ENCODE results near the gene EIF4G1.

Gene EIF4G1

GRCh38 chr3:184347321-184348056, 33.1 kb downstream of the EIF4G1 start:
- Histone ChIP-seq H3K36me3 (ENCODE audit: insufficient read depth, low read depth, low read length) (peaks cover 36% of the 10 kb centered on the region), H3K4me3 (ENCODE audit: low read length) (no peak overlapping the region), H3K9me3 (ENCODE audit: insufficient read depth, low read depth, low read length) (no peaks in the 10 kb centered on the region), H3K27me3 (ENCODE audit: insufficient read depth, low read length) (no peaks in the 10 kb centered on the region), H3K4me1 (ENCODE audit: insufficient read depth, low read length) (peaks cover 4% of the 10 kb centered on the region), H3K9ac (ENCODE audit: low read depth, low read length) (no peak overlapping the region), H3K27ac (ENCODE audit: low read length) (no peak overlapping the region)

GRCh38 chr3:184348057-184348382, 33.6 kb downstream of the EIF4G1 start:
- Histone ChIP-seq H3K4me1 (ENCODE audit: insufficient read depth, low read length) (peaks cover 4% of the 10 kb centered on the region), H3K27ac (ENCODE audit: low read length) (no peak overlapping the region), H3K36me3 (ENCODE audit: insufficient read depth, low read depth, low read length) (peaks cover 36% of the 10 kb centered on the region), H3K27me3 (ENCODE audit: insufficient read depth, low read length) (no peaks in the 10 kb centered on the region), H3K9me3 (ENCODE audit: insufficient read depth, low read depth, low read length) (no peaks in the 10 kb centered on the region), H3K9ac (ENCODE audit: low read depth, low read length) (no peak overlapping the region), H3K4me3 (ENCODE audit: low read length) (no peak overlapping the region)

- no peak overlapping the region for H3K9ac ChIP-seq (ENCODE audit: low read depth, low read length)
- H3K27ac ChIP-seq (ENCODE audit: low read length), result no peak overlapping the region
- peaks cover 46% of the 10 kb centered on the region for H3K36me3 ChIP-seq (ENCODE audit: insufficient read depth, low read depth, low read length)
Observed at GRCh38 chr3:184349563-184350470, 35.4 kb downstream of the EIF4G1 start.

GRCh38 chr3:184350618-184351017, 36.2 kb downstream of the EIF4G1 start:
- Histone ChIP-seq H3K27me3 (ENCODE audit: insufficient read depth, low read length) (no peaks in the 10 kb centered on the region), H3K27ac (ENCODE audit: low read length) (no peak overlapping the region), H3K4me1 (ENCODE audit: insufficient read depth, low read length) (no peaks in the 10 kb centered on the region; the same call in none of the 2 replicates), H3K4me3 (ENCODE audit: low read length) (no peak overlapping the region), H3K9ac (ENCODE audit: low read depth, low read length) (no peak overlapping the region), H3K9me3 (ENCODE audit: insufficient read depth, low read depth, low read length) (no peaks in the 10 kb centered on the region), H3K36me3 (ENCODE audit: insufficient read depth, low read depth, low read length) (peaks cover 54% of the 10 kb centered on the region)

More at GRCh38 chr3:184349563-184350470, 35.4 kb downstream of the EIF4G1 start:
- Histone ChIP-seq H3K27me3 (ENCODE audit: insufficient read depth, low read length) (no peaks in the 10 kb centered on the region), H3K9me3 (ENCODE audit: insufficient read depth, low read depth, low read length) (no peaks in the 10 kb centered on the region), H3K4me1 (ENCODE audit: insufficient read depth, low read length) (peaks cover 4% of the 10 kb centered on the region), H3K4me3 (ENCODE audit: low read length) (no peak overlapping the region)

- no peak overlapping the region for H3K27ac ChIP-seq (ENCODE audit: low read length)
- no peak overlapping the region for H3K9ac ChIP-seq (ENCODE audit: low read depth, low read length)
- peaks cover 59% of the 10 kb centered on the region for H3K36me3 ChIP-seq (ENCODE audit: insufficient read depth, low read depth, low read length)
Observed at GRCh38 chr3:184351511-184352148, 37.2 kb downstream of the EIF4G1 start.

GRCh38 chr3:184352149-184352785, 37.9 kb downstream of the EIF4G1 start:
- Histone ChIP-seq H3K4me1 (ENCODE audit: insufficient read depth, low read length) (no peaks in the 10 kb centered on the region; the same call in 1 of the 2 replicates), H3K4me3 (ENCODE audit: low read length) (no peak overlapping the region), H3K36me3 (ENCODE audit: insufficient read depth, low read depth, low read length) (peaks cover 60% of the 10 kb centered on the region), H3K9ac (ENCODE audit: low read depth, low read length) (no peak overlapping the region), H3K27me3 (ENCODE audit: insufficient read depth, low read length) (no peaks in the 10 kb centered on the region), H3K27ac (ENCODE audit: low read length) (no peak overlapping the region), H3K9me3 (ENCODE audit: insufficient read depth, low read depth, low read length) (no peaks in the 10 kb centered on the region)

More at GRCh38 chr3:184351511-184352148, 37.2 kb downstream of the EIF4G1 start:
- no peaks in the 10 kb centered on the region for H3K27me3 ChIP-seq (ENCODE audit: insufficient read depth, low read length)
- H3K4me1 ChIP-seq (ENCODE audit: insufficient read depth, low read length), result no peaks in the 10 kb centered on the region; the same call in 1 of the 2 replicates
- no peak overlapping the region for H3K4me3 ChIP-seq (ENCODE audit: low read length)
- no peaks in the 10 kb centered on the region for H3K9me3 ChIP-seq (ENCODE audit: insufficient read depth, low read depth, low read length)

GRCh38 chr3:184352897-184353545, 38.6 kb downstream of the EIF4G1 start:
- Histone ChIP-seq H3K36me3 (ENCODE audit: insufficient read depth, low read depth, low read length) (peaks cover 62% of the 10 kb centered on the region), H3K4me1 (ENCODE audit: insufficient read depth, low read length) (no peaks in the 10 kb centered on the region; the same call in 1 of the 2 replicates), H3K4me3 (ENCODE audit: low read length) (no peak overlapping the region), H3K27ac (ENCODE audit: low read length) (no peak overlapping the region), H3K9ac (ENCODE audit: low read depth, low read length) (no peak overlapping the region), H3K27me3 (ENCODE audit: insufficient read depth, low read length) (no peaks in the 10 kb centered on the region), H3K9me3 (ENCODE audit: insufficient read depth, low read depth, low read length) (no peaks in the 10 kb centered on the region)

- Histone ChIP-seq H3K9ac (ENCODE audit: low read depth, low read length) (no peak overlapping the region), H3K4me3 (ENCODE audit: low read length) (no peak overlapping the region), H3K27me3 (ENCODE audit: insufficient read depth, low read length) (no peaks in the 10 kb centered on the region), H3K27ac (ENCODE audit: low read length) (no peak overlapping the region), H3K36me3 (ENCODE audit: insufficient read depth, low read depth, low read length) (peaks cover 68% of the 10 kb centered on the region), H3K4me1 (ENCODE audit: insufficient read depth, low read length) (no peaks in the 10 kb centered on the region; the same call in 1 of the 2 replicates), H3K9me3 (ENCODE audit: insufficient read depth, low read depth, low read length) (no peaks in the 10 kb centered on the region)
Observed at GRCh38 chr3:184353546-184353941, 39.1 kb downstream of the EIF4G1 start.

GRCh38 chr3:184354121-184354728, 39.8 kb downstream of the EIF4G1 start:
- Histone ChIP-seq H3K27ac (ENCODE audit: low read length) (no peak overlapping the region), H3K27me3 (ENCODE audit: insufficient read depth, low read length) (no peaks in the 10 kb centered on the region), H3K4me1 (ENCODE audit: insufficient read depth, low read length) (no peaks in the 10 kb centered on the region; the same call in 1 of the 2 replicates), H3K36me3 (ENCODE audit: insufficient read depth, low read depth, low read length) (peaks cover 70% of the 10 kb centered on the region), H3K4me3 (ENCODE audit: low read length) (no peak overlapping the region), H3K9me3 (ENCODE audit: insufficient read depth, low read depth, low read length) (no peaks in the 10 kb centered on the region), H3K9ac (ENCODE audit: low read depth, low read length) (no peak overlapping the region)

- H3K4me3 ChIP-seq (ENCODE audit: low read length), result no peak overlapping the region
- no peak overlapping the region for H3K27ac ChIP-seq (ENCODE audit: low read length)
- no peaks in the 10 kb centered on the region for H3K9me3 ChIP-seq (ENCODE audit: insufficient read depth, low read depth, low read length)
- no peak overlapping the region for H3K9ac ChIP-seq (ENCODE audit: low read depth, low read length)
- H3K27me3 ChIP-seq (ENCODE audit: insufficient read depth, low read length), result no peaks in the 10 kb centered on the region
- no peaks in the 10 kb centered on the region; the same call in 1 of the 2 replicates for H3K4me1 ChIP-seq (ENCODE audit: insufficient read depth, low read length)
- peaks cover 70% of the 10 kb centered on the region for H3K36me3 ChIP-seq (ENCODE audit: insufficient read depth, low read depth, low read length)
Observed at GRCh38 chr3:184354754-184355153, 40.3 kb downstream of the EIF4G1 start.
